COLO668 (cell line): ENCODE measurements around the gene PPP1R18.
"Not testable (repeated sequence)": the region's sequence is repeated elsewhere in the genome, so short reads cannot be mapped to it uniquely, and the experiment has no call there.

Experiments
- DNase-seq: peaks from one replicate; lab custom pipeline; 2025; ENCODE audit not compliant: unreplicated experiment; lab: John Stamatoyannopoulos, UW

The PPP1R18 gene

DNA sequence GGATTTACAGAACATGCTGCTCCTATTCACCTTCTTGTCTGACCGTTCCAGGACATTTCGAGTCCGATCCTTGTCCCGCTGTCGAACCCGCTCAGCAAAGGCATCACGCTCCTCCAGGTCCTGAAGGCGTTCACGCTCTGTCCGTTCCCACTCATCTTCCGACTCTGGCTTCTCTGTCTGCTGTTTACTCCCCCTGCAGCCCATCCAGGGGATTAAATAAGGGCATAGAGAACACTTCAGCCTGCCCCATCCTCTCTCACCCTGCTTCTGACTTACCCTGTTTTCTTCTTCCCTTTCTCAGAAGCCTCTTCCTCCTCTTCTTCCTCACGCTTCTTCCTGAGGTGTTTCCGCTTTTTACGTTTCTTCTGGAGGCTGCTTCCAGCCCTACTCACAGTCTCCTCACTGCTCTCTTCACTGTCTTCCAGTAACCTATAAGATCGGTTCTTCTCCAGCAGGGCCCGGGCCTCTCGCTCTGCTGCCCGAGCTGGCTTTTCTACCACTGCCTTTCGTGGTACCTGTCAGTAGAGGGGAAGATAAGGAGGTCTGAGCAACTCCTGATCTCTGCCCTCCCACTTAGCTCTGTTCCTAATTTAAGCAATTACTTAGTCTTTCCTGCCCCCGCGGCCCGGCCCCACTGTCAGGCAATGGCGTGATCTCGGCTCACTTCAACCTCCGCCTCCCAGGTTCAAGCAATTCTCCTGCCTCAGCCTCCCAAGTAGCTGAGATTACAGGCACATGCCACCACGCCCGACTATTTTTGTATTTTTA lies 15.5 kb downstream of the PPP1R18 start:
- no peak for DNase-seq

DNA sequence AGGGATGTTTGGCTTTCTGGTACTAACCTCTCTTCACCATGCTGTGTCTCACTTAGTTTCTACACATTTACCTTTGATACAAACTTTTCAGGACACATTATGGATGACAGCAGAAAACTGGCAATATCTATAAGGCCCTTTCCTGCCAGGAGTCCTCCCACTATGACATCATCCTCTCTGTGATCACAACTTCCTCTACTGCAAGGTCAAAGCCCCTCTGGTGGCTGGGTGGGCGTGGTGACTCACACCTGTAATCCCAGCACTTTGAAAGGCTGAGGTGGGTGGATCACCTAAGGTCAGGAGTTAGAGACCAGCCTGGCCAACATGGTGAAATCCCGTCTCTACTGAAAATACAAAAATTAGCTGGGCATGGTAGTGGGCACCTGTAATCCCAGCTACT lies 20.1 kb downstream of the PPP1R18 start:
- DNase-seq: not testable (repeated sequence)

DNA sequence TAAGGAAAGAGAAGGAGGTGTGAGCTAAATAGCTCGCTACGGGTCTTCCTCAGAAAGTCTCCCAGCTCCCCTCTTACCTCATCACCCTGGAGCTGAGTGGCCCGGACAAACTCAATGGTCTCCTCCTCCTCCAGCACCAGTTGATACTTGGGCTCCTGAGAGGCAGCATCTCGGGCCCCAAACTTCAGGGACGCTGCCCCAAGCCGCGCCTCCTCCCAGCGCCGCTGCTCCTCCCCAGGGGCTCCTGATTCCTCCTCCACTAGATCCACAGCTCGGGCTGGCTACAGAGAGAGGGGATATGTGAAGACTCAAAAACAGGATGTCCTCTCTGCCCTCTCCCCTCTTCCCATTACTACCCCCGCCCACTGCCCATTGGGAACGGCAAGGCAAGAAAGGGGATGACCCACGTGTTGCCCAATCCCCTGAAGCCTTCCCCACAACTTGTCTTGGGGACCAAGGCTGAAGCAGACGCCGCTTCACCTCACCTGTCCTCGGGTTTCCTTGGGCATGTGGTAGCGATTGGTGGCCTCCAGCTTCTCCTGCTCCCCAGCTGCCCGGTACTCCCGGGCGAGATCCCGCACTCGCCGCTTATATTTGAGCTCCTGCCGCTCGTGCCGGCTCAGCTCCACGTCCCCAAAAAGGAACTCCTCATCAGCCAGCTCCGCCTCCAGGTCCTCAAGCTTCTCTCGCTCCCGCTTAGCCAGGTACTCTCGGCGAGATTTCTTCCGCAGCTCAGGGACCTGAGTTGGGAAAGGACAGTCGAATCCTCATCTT lies 21.3 kb downstream of the PPP1R18 start:
- no peak for DNase-seq

DNA sequence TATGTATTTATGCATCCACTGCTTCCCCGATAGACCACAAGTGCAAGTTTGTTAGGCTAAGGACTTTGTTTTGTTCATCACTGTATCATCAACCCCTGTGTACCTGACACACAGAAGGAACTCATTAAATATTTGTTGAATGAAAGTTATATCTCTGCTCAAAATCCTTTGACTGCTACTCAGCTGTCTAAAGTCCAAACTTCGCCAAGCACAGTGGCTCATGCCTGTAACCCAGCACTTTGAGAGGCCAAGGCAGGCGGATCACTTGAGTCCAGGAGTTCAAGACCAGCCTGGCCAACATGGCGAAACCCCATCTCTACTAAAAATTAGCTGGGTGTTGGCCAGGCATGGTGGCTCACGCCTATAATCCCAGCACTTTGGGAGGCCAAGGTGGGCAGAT lies 28.5 kb downstream of the PPP1R18 start:
- not testable (repeated sequence) for DNase-seq

DNA sequence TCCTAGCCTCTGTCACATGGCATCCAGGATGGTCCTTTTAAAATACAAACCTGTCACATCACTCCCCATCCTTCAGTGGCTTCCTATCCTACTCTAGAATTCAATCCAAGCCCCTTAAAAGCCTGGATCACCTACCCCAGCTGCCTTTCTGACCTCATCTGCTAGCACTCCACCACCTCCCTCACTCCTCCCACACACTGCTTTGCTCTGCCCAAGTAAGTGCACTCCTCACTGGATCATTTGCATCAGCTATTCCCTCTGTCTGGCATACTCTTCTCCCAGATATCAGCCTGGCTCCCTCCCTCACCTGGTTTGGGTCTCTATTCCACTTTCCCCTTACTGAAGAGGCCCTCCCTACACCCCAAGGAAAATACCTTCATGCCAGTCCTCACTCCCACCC lies 29.0 kb downstream of the PPP1R18 start:
- DNase-seq: no peak

DNA sequence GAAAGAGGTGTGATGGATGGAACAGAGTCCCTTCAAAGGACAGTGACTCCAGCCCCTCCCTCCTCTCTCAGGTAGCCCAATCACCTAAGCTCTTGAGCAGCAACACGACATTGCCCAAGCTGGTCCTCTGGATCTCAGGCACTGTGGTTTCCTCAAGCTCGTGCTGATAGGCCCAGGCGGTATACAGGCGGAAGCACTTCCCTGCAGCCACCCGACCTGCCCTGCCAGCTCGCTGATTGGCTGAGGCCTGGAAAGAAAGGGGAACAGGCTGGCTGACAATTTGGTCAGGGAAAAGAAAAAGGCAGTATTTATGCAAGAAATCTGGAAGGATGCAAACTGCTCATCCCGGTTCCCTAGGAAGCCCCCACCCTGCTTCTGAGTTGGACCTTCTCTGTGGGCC lies 29.9 kb downstream of the PPP1R18 start:
- DNase-seq: no peak

DNA sequence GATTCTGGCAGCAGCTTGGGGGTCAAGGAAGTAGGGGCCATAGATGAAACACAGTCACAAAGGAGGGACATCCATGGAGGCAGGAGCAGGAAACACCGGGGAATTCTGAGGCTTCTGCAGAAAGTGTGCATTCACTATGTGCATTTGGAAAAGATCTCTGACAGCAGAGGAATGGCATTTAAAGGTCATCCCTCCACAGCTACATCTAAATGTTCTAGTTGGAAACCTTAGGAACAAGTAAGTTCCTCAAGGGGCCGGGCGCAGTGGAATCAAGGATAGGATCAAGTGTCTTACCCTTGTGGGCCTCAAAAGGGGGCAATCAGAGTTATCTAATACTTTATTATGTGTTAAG lies 30.7 kb downstream of the PPP1R18 start:
- DNase-seq: no peak

DNA sequence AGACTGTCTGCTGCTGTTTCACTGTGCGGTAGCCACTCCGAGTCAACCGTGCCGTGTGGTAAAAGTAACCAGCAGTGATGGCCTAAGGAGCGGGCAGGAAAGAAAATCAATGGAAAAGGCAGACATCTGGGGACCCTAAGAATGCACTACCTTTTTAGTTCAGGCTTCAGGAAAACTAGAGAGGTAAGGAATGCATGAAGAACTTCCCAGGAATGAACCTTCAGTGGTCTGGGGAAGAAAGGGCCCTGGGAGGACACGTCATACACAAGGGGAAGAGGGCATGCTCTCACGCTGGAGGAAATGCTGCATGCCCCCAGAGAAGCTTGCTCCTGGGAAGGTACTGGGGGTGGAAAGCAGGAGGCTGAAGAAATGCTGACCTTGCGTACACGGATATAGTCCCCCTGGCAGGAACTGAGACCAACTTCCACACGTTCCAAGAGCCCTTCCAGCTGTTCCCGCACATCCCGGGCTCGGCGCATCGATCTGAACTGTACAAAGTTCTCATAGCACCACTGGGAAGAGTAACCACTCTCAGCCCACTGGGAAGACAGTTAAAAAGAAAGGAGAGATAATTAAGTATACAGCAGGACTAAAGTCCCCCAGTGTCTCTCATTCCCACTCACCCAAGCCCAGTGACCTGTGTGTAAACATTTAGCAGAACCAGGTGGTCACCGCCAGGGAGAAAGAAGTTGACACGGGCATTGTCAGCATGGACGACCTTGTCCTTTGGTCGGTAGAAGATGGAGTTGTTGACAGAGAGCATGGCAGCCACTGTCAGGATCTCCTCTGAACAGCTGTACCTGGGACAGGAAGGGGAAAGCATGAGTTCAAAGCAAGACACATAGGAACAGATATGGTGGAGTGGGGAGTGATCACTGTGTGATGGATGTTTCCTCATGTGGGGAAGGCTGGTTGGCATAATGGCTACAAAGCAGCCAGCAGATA lies 31.4 kb downstream of the PPP1R18 start:
- no peak for DNase-seq

DNA sequence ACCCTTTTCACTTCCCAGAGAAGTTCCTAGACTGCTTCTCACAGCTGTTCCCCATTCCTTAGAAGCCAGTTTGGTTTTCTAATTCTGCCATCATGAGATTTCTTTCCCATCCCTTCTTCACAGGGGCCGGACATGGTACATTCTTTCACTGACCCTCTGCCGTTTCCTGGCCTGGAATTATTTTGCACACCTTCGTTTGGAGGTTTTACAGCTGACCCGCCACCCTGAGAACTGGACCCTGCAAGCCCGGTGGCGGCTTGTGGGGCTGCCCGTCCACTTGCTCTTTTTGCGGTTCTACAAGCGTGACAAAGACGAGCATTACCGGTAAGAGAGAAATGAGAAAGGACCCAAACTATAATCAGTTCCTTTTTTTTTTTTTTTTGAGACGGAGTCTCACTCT lies 35.3 kb downstream of the PPP1R18 start:
- DNase-seq: no peak

DNA sequence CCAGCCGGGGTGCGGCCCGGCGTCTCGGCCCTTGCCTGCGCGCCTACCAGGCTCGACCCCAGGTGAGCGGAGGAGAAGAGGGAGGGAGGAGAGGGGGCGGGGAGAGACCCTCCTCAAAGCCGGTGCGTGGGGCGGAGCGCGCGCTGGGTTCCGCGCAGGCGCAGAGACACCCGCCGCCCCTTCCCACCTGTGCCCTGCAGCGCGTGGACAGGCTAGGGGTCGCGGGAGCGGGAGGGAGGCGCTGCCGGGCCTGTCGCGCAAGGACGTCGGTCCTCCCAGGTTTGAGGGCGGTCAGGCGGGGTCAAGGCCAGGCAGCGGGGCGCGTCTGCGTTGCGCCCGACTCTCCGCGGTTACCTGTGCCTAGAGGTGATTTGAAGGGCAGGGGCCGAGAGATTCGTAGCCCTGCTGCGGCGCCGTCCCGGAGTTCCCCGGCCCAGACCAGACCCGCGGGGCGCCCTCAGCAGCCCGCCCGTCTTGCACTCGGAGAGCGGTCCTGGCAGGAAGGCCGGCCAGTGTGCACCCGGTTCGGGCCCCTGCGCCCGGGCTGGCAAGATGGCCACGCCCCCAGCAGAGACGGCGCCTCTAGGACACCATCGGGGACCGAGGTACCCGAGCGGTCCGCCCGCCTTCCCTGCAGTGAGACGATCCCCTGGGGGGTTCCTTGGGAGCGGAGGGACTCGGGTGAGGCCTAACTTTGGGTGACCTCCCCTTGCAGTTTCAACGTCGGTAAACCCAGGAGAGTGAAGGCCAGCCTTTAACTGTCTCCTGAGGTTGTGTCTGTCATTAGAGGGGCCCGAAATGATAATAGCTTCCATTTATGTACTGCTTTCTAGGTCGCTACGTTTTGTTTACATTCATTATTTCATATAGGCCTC lies 39.0 kb downstream of the PPP1R18 start:
- DNase-seq: peak; percentile 77

DNA sequence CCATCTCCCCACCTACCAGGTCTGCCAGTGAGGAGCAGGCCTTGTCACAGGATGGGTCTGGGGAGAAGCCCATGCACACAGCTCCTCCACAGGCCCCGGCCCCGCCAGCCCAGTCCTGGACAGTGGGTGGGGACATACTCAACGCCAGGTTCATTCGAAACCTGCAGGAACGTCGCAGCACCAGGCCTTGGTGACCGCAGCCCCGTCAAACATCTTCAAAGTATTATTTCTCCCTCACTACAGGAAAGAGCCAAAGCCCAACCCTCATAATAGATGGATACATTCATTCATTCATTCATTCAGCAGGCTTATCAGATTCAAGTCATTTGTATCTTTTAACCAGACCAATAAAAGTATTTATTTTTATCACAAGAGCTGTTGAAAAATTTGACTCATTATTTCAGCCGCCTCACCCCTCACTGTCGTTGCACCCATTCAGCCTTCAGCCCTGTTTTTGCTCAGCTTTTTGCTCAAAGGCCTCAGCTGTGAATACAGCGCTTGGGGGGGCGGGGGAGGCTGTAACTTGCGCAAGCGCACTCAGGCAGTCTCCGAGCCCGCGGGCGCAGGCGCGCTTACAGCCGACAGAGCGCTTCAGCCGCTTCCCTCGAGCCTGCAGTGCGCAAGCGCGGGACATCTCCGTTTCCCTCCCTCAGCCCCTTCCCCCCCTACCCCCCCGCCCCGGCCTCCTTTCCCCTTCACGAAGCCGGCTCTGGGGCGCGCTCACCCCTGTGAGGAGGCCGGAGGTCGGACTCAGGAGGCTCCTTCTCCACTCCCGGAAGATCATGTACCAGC lies 39.8 kb downstream of the PPP1R18 start, which contains the start of gene C6orf136:
Gene C6orf136, plus strand, starts transcription at position 684 of the 792 bp plus-strand sequence. Its CDS starts 99 bp downstream, at position 783.
- peak; percentile 91 for DNase-seq

DNA sequence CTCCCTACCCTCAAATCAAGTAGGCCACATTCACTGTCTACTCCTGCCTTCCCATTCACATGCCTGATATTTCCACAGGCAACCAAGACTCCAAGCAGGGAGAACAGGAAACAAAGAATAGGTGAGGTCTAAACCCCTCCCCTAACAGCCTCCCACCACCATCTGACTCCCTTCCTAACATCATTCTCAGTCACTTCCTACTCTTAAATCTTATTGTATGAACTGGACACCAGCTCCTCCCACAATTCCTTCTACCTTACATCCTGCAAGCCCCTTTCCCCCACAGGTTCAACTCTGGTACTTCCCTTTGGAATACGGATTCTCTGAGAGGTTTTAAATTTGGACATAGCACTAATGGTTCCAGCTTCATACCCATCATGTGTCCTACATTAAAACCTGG lies 40.5 kb downstream of the PPP1R18 start:
- DNase-seq: no peak

DNA sequence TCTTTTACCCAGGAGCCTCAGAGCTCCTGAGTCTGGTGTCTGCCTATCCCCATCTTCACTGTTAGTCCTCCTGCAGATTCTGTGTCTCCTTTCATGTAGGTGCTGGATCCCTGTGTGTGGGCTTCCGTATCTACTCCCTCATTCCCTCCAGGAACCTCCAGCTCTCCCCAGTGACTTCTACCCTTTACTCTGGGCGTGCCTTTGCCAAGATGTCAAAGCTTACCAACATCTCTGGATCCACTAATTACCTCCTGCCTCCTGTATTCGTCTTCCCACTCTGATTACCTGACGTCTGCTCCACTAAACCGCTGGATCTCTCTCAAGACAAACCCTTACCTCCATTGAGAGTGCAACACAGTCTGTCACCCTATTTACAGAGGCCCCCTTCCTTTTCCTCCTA lies 41.7 kb downstream of the PPP1R18 start:
- no peak for DNase-seq

DNA sequence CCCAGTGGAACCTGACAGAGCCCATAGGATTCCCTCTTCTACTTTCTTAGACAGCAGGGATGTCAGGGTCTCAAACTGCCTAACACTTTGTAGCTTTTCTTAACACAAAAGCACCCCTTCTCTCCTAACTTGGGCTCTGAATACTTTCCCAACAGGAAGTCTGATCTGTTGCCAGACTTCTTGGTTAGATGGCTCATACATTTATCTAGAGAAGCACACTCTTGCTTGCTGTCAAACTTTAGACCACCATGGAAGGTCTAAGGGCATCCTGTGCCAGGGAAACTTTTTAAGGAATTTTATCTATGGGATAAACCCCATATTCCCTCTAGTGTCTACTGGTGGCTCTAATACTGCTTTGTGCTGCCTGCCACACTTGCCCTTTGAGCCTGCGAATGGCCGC lies 42.8 kb downstream of the PPP1R18 start:
- no peak for DNase-seq

DNA sequence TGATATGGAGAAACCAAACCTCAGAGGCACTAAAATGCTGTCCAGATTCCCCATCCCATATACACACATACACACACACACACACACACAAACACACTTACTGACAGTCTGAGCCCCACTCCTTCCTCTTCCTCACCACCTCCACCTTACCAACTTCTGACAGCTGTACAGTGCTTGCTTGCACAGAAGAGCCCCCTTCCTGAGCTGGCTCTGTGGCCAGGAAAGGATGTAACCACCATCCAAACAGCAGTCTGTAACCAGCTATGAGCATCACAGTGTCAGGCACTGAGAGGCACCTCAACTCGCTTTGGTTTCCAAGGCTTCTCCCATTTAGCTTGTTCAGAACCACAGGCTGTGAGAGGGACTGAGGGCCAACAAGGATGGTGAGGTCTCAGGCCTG lies 45.4 kb downstream of the PPP1R18 start:
- DNase-seq: no peak

DNA sequence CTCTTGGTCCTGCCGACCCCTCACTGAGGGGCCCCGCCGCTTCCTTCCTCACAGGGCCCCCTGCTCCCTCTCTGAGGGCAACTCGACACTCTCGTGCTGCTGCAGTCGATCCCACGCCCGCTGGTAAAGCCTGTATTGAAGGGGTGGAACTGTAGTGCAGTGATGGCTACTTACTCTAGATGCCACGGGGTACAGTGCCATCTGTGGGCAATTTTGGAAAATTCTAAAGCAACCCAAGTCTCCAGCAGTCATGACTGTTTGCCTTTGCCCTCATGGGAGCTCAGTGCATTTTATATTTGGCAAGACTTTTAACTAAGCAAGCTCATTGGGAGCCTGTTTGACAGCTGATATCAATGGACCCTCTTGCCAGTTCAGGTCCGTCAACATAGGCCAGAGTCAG lies 46.0 kb downstream of the PPP1R18 start:
- DNase-seq: no peak

DNA sequence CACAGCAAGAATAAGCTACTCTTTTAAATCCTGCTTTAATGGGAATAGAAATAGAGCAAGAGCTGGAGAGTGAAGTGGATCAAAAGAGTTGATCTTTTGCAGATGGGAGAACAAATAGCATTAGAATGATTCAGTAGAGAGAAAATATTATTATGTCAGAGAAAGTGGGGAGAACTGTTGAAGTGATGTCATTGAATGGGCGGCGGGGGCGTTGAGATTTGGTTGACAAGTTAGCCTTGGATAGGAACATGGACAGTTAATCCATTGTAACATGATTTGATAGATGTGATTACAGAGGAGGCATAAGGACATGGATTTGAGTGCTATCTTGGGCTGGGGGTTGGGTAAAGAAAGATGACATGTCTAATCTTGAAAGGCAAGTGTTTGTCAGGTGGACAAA lies 50.6 kb downstream of the PPP1R18 start:
- DNase-seq: no peak

DNA sequence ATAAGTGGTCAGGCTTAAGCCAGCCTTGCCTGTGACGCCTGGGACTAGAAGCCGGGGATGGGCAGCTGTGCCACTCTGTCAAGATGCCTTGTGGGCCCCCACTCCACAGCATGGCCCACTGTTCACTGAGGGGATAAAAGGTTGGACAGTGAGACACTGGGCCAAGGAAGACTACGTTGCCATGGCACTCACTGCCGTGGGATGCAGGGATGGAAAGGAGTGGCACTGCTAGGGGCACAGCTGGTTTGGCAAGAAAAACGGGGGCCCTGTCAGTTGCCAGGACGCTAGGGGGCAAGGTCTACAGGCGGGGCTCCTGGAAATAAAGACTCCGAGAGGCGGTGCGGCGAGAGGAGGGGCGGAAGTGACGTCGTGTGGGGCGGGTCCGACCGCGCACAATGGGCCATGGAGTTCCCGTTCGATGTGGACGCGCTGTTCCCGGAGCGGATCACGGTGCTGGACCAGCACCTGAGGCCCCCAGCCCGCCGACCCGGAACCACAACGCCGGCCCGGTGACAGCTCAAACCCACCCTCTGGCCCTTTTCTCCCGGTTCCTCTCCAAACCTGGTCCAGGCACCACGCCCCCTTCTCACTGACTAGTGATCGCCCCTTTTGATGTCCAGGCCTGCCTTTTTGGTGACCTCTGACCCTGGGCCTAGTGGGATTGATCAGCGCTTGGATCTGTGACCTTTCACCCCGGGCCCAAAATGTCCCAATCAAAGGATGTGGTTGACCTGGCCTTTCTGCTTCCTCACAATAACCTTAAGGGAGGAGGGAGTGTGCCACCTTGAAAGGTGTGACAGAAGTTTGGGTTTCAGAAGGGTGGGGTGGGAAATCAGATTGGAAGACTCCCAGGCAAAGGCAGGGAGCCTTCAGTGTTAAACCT lies 59.7 kb downstream of the PPP1R18 start, which contains the start of gene ATAT1:
Gene ATAT1, plus strand, starts transcription at position 391 of the 883 bp plus-strand sequence.
- peak; percentile 78 for DNase-seq
